ENCODE measurements around the gene EGFL8. TPM values are rescaled to one million over a fixed set of nuclear protein-coding genes. Genes with fewer than 3 reads are reported as not detected.

The EGFL8 gene
- total RNA-seq, 1 experiment from 2014 or later = 11.1 TPM

GRCh38 chr6:32188381-32189068 lies 24.1 kb downstream of the EGFL8 start:
- DNase-seq (ENCODE audit: low read depth, low spot score) (no peak), ATAC-seq (no peak)
- no peak for TF ChIP-seq CTCF (IDR thresholded peaks at IDR 0.05)
- ChIA-PET POLR2A (no interaction called here), CTCF (no interaction called here)
- peaks cover 33% of the 10 kb centered on the region for H3K4me1 ChIP-seq (ENCODE audit: control insufficient read depth, insufficient read depth, low read length)
- no peaks in the 10 kb centered on the region for H3K27me3 ChIP-seq (ENCODE audit: control insufficient read depth, insufficient read depth, low read length)
- H3K9me3 ChIP-seq (ENCODE audit: control insufficient read depth, insufficient read depth, low read depth, low read length) = no peaks in the 10 kb centered on the region
- peak overlapping the region; percentile 42 to 74 for H3K4me3 ChIP-seq (ENCODE audit: low read depth in 2 of 2, low read length in 2 of 2)
- intact Hi-C loops (cut with micrococcal nuclease; ENCODE audit: unreplicated experiment) = no loop called here
- H3K36me3 ChIP-seq (ENCODE audit: control insufficient read depth, insufficient read depth, low read length) = no peaks in the 10 kb centered on the region; the same call in 1 of the 2 replicates
- BruUV-seq (replicated peaks) = no TSS peak
- peak overlapping the region; percentile 73 for H3K27ac ChIP-seq (ENCODE audit: low read length)
- in situ Hi-C loops (cut with HindIII; ENCODE audit: low pct_unique_long_range_greater_than_20kb, low sequenced_read_pairs) = no loop called here

GRCh38 chr6:32189069-32189741 lies 24.8 kb downstream of the EGFL8 start:
- peak overlapping the region; percentile 42 to 74 for H3K4me3 ChIP-seq (ENCODE audit: low read depth in 2 of 2, low read length in 2 of 2)
- peak overlapping the region; percentile 73 for H3K27ac ChIP-seq (ENCODE audit: low read length)
- DNase-seq (ENCODE audit: low read depth, low spot score) = no peak
- no peaks in the 10 kb centered on the region; the same call in 1 of the 2 replicates for H3K36me3 ChIP-seq (ENCODE audit: control insufficient read depth, insufficient read depth, low read length)
- H3K9me3 ChIP-seq (ENCODE audit: control insufficient read depth, insufficient read depth, low read depth, low read length) = no peaks in the 10 kb centered on the region
- ChIA-PET CTCF (no interaction called here), POLR2A (no interaction called here)
- intact Hi-C loops (cut with micrococcal nuclease; ENCODE audit: unreplicated experiment) (no loop called here), in situ Hi-C loops (cut with HindIII; ENCODE audit: low pct_unique_long_range_greater_than_20kb, low sequenced_read_pairs) (no loop called here)
- TF ChIP-seq POLR2AphosphoS5 (IDR thresholded peaks at IDR 0.05; ENCODE audit: low read depth, low read length) (no peak), REST (IDR thresholded peaks at IDR 0.05; ENCODE audit: insufficient read depth in 1 of 2, low read depth in 2 of 2, low read length in 1 of 2) (no peak), SIN3A (IDR thresholded peaks at IDR 0.05; ENCODE audit: borderline replicate concordance, insufficient read depth, low read depth, low read length) (no peak), CTCF (IDR thresholded peaks at IDR 0.05) (no peak), TCF7L2 (IDR thresholded peaks at IDR 0.05; ENCODE audit: low read depth, low read length) (no peak)
- no TSS peak for BruUV-seq (replicated peaks)
- H3K27me3 ChIP-seq (ENCODE audit: control insufficient read depth, insufficient read depth, low read length) = no peaks in the 10 kb centered on the region
- H3K4me1 ChIP-seq (ENCODE audit: control insufficient read depth, insufficient read depth, low read length) = peaks cover 29% of the 10 kb centered on the region
- ATAC-seq = no peak
